SK-N-SH (cell line): ENCODE results near the gene CENPV. TPM values are rescaled to one million over a fixed set of nuclear protein-coding genes. Genes with fewer than 3 reads are reported as not detected.

Experiments used
- CTCF ChIA-PET: fragments of 300-600, 350-600 bp; formaldehyde crosslinking; extraction: SDS; loops from one replicate; lab custom pipeline; 2021; lab: Yijun Ruan, JAX
- POLR2A ChIA-PET: fragments of 350-600 bp; sonication (Branson Sonifier 250); formaldehyde crosslinking; extraction: SDS; loops from one replicate; lab custom pipeline; 2020; ENCODE audit warnings: antibody characterized with exemption, inconsistent platforms; lab: Yijun Ruan, JAX
- DNase-seq: peaks from one replicate; pipeline ENCODE4 v3.0.0; 2012
- H2AFZ ChIP-seq: fragments of 200-600 bp; sonication (generic); 2 replicates; pipeline ENCODE4 v1.8.1; 2016; ENCODE audit warnings: antibody characterized with exemption, mild to moderate bottlenecking, low read depth
- H3F3A ChIP-seq: fragments of 200-600 bp; sonication (generic); replicated peaks from 2 replicates; pipeline ENCODE3; 2016; ENCODE audit warnings: antibody characterized with exemption, mild to moderate bottlenecking; ENCODE audit not compliant: insufficient read depth
- H3K27ac ChIP-seq, 2 experiments: fragments of 200-500 bp in 1 of 2; fragments of 200-600 bp in 1 of 2; sonication (Bioruptor generic) in 1 of 2; sonication (generic), shearing (Covaris generic) in 1 of 2; 2 replicates each; pipeline versions ENCODE4 v1.5.1 to v1.6.1; 2014 to 2016; ENCODE audit warnings: low read depth in 2 of 2, inconsistent platforms in 1 of 2, low read length in 1 of 2, mild to moderate bottlenecking in 1 of 2, mixed read lengths in 1 of 2
- H3K27me3 ChIP-seq: fragments of 200-600 bp; sonication (generic), shearing (Covaris generic); 2 replicates; pipeline ENCODE4 v1.6.1; 2016; ENCODE audit warnings: mixed run types; ENCODE audit not compliant: insufficient read depth
- H3K36me3 ChIP-seq, 2 experiments: fragments of 200-500 bp in 1 of 2; fragments of 200-600 bp in 1 of 2; sonication (Bioruptor generic) in 1 of 2; sonication (generic) in 1 of 2; replicated peaks in 1 of 2; 2 replicates each; pipeline versions ENCODE3 to v1.5.1; 2014 to 2016; ENCODE audit warnings: low read length in 1 of 2, mild to moderate bottlenecking in 1 of 2; ENCODE audit not compliant: insufficient read depth in 2 of 2, control insufficient read depth in 1 of 2
- H3K4me1 ChIP-seq, 2 experiments: fragments of 200-500 bp in 1 of 2; fragments of 200-600 bp in 1 of 2; sonication (Bioruptor generic) in 1 of 2; sonication (generic), shearing (Covaris generic) in 1 of 2; 2 replicates each; pipeline versions ENCODE4 v1.5.1 to v1.6.1; 2014 to 2016; ENCODE audit warnings: low read depth in 1 of 2, low read length in 1 of 2, mixed run types in 1 of 2; ENCODE audit not compliant: insufficient read depth in 2 of 2, control insufficient read depth in 1 of 2
- H3K4me2 ChIP-seq: fragments of 200-600 bp; sonication (generic), shearing (Covaris generic); 2 replicates; pipeline ENCODE4 v1.6.1; 2017; ENCODE audit warnings: mixed run types
- H3K4me3 ChIP-seq, 2 experiments: fragments of 200-500 bp in 1 of 2; fragments of 200-600 bp in 1 of 2; sonication (Bioruptor generic) in 1 of 2; sonication (generic), shearing (Covaris generic) in 1 of 2; 2 replicates each; pipeline versions ENCODE4 v1.5.1 to v1.8.1; 2014 to 2016; ENCODE audit warnings: low read depth in 2 of 2, inconsistent platforms in 1 of 2, low read length in 1 of 2, mild to moderate bottlenecking in 1 of 2, mixed read lengths in 1 of 2, moderate library complexity in 1 of 2
- H3K79me2 ChIP-seq: fragments of 200-600 bp; sonication (generic); 2 replicates; pipeline ENCODE4 v1.8.1; 2017; ENCODE audit warnings: mild to moderate bottlenecking; ENCODE audit not compliant: insufficient read depth
- H3K9ac ChIP-seq: fragments of 200-600 bp; sonication (generic); 2 replicates; pipeline ENCODE4 v1.6.1; 2017; ENCODE audit warnings: mixed run types
- H3K9me2 ChIP-seq: fragments of 200-600 bp; sonication (generic); 2 replicates; pipeline ENCODE4 v1.6.1; 2017; ENCODE audit warnings: mixed run types
- H3K9me3 ChIP-seq: fragments of 200-600 bp; sonication (generic); 2 replicates; pipeline ENCODE4 v1.6.1; 2017; ENCODE audit warnings: mixed run types, mild to moderate bottlenecking, moderate library complexity
- H4K20me1 ChIP-seq: fragments of 200-600 bp; sonication (generic); 2 replicates; pipeline ENCODE4 v1.6.1; 2017; ENCODE audit warnings: mild to moderate bottlenecking, mixed run types; ENCODE audit not compliant: insufficient read depth
- ELF1 ChIP-seq: IDR thresholded peaks from 2 replicates; pipeline ENCODE4 v1.4.0; 2012
- EP300 ChIP-seq, 2 experiments: IDR thresholded peaks; 2 replicates each; pipeline versions ENCODE4 v1.4.0 to v1.6.1; 2012; ENCODE audit warnings: borderline replicate concordance in 1 of 2, low read depth in 1 of 2, low read length in 1 of 2
- EZH2phosphoT487 ChIP-seq: fragments of 200-600 bp; sonication (generic); IDR thresholded peaks from 2 replicates; pipeline ENCODE4 v1.6.1; 2017; ENCODE audit warnings: low read depth, mixed run types, mild to moderate bottlenecking, antibody characterized with exemption, moderate library complexity, borderline replicate concordance
- FOSL2 ChIP-seq: IDR thresholded peaks from 2 replicates; pipeline ENCODE4 v1.4.0; 2012; ENCODE audit warnings: low read depth, mild to moderate bottlenecking, moderate library complexity, borderline replicate concordance
- FOXM1 ChIP-seq: IDR thresholded peaks from 2 replicates; pipeline ENCODE4 v1.4.0; 2012; ENCODE audit warnings: low read depth, mild to moderate bottlenecking
- GABPA ChIP-seq: IDR thresholded peaks from 2 replicates; pipeline ENCODE4 v1.4.0; 2012; ENCODE audit warnings: low read depth, mild to moderate bottlenecking
- GATA2 ChIP-seq: sonication (generic); formaldehyde crosslinking; IDR thresholded peaks from 2 replicates; pipeline ENCODE4 v1.5.0; 2020; ENCODE audit warnings: mild to moderate bottlenecking, missing genetic modification reagents
- JUND ChIP-seq: IDR thresholded peaks from 2 replicates; pipeline ENCODE4 v1.4.0; 2012
- MEF2A ChIP-seq: IDR thresholded peaks from 2 replicates; pipeline ENCODE4 v1.4.0; 2012; ENCODE audit warnings: low read depth, borderline replicate concordance
- MXI1 ChIP-seq: IDR thresholded peaks from 2 replicates; pipeline ENCODE4 v1.6.1; 2012; ENCODE audit warnings: mild to moderate bottlenecking, low read depth, low read length, improper control_type of control experiment
- NFIC ChIP-seq: IDR thresholded peaks from 2 replicates; pipeline ENCODE4 v1.4.0; 2012; ENCODE audit warnings: borderline replicate concordance
- NRF1 ChIP-seq: IDR thresholded peaks from 2 replicates; pipeline ENCODE4 v1.6.1; 2012; ENCODE audit warnings: low read depth, mild to moderate bottlenecking, low read length
- POLR2AphosphoS5 ChIP-seq: IDR thresholded peaks from 2 replicates; pipeline ENCODE4 v1.6.1; 2012; ENCODE audit warnings: low read depth, low read length
- RAD21 ChIP-seq: IDR thresholded peaks from 2 replicates; pipeline ENCODE4 v1.6.1; 2012; ENCODE audit warnings: mild to moderate bottlenecking, low read length
- RCOR1 ChIP-seq: fragments of 150-350 bp; IDR thresholded peaks from 2 replicates; pipeline ENCODE4 v1.6.1; 2017; ENCODE audit warnings: antibody characterized with exemption, low read length
- RFX5 ChIP-seq: IDR thresholded peaks from 2 replicates; pipeline ENCODE4 v1.6.1; 2012; ENCODE audit warnings: mild to moderate bottlenecking, improper control_type of control experiment, low read length
- RXRA ChIP-seq: IDR thresholded peaks from 2 replicates; pipeline ENCODE4 v1.4.0; 2012; ENCODE audit warnings: low read depth, mild to moderate bottlenecking, borderline replicate concordance
- SMC3 ChIP-seq: IDR thresholded peaks from 2 replicates; pipeline ENCODE4 v1.6.1; 2012; ENCODE audit warnings: low read depth, low read length, improper control_type of control experiment
- TCF12 ChIP-seq: IDR thresholded peaks from 2 replicates; pipeline ENCODE4 v1.4.0; 2012
- TEAD4 ChIP-seq: IDR thresholded peaks from 2 replicates; pipeline ENCODE4 v1.4.0; 2012; ENCODE audit warnings: mild to moderate bottlenecking, borderline replicate concordance; ENCODE audit not compliant: insufficient read depth
- YY1 ChIP-seq: IDR thresholded peaks from 2 replicates; pipeline ENCODE4 v1.4.0; 2012; ENCODE audit warnings: low read depth, mild to moderate bottlenecking
- WGBS: methylation state at CpG from one replicate; pipeline ENCODE4 v1.1.6; 2017; ENCODE audit warnings: low lambda C conversion rate; 5-methylcytosine and 5-hydroxymethylcytosine counted together
- polyA plus RNA-seq, 3 experiments: library from polyadenylated mRNA; depleted of rRNA; stranded (reverse); fragments of >200 nt; gene quantifications; 2 replicates each; pipeline ENCODE4 v1.2.3, GENCODE V29; 2012
- TF ChIP-seq, protein P1 (sequence below): IDR thresholded peaks from 2 replicates; pipeline ENCODE4 v1.4.0; 2012; ENCODE audit warnings: low read depth, borderline replicate concordance
- TF ChIP-seq, protein P2 (sequence below): IDR thresholded peaks from 2 replicates; pipeline ENCODE4 v1.4.0; 2012; ENCODE audit warnings: low read depth
- TF ChIP-seq, protein P3 (sequence below): fragments of 150-350 bp; IDR thresholded peaks from 2 replicates; pipeline ENCODE4 v1.6.1; 2016; ENCODE audit warnings: mild to moderate bottlenecking, low read depth, low read length
- TF ChIP-seq, protein P4 (sequence below): IDR thresholded peaks from 2 replicates; pipeline ENCODE4 v1.6.1; 2012; ENCODE audit warnings: mild to moderate bottlenecking, low read depth, low read length, moderate library complexity

The CENPV gene
- polyA plus RNA-seq, 1 of the 3 experiments (the other 2 are of a cell fraction) = 92.3 TPM

DNA sequence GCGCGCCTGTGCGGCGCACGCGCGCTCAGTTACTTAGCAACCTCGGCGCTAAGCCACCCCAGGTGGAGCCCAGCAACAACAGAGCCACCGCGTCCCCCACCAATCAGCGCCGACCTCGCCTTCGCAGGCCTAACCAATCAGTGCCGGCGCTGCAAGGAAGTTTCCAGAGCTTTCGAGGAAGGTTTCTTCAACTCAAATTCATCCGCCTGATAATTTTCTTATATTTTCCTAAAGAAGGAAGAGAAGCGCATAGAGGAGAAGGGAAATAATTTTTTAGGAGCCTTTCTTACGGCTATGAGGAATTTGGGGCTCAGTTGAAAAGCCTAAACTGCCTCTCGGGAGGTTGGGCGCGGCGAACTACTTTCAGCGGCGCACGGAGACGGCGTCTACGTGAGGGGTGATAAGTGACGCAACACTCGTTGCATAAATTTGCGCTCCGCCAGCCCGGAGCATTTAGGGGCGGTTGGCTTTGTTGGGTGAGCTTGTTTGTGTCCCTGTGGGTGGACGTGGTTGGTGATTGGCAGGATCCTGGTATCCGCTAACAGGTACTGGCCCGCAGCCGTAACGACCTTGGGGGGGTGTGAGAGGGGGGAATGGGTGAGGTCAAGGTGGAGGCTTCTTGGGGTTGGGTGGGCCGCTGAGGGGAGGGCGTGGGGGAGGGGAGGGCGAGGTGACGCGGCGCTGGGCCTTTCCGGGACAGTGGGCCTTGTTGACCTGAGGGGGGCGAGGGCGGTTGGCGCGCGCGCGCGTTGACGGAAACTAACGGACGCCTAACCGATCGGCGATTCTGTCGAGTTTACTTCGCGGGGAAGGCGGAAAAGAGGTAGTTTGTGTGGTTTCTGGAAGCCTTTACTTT, 27.6 kb upstream of the CENPV start, which contains the start of gene UBB:
Gene UBB, plus strand, starts transcription at position 452 of the 856 bp plus-strand sequence. CDS start 817 bp downstream, outside the sequence.
- DNase-seq = peak; percentile 95
- peak within 1 kb of the TSS; percentile 78 to 99 for H3K4me3 ChIP-seq
- no peaks in the 10 kb centered on the region for H3K27me3 ChIP-seq
- peaks cover 43% of the 10 kb centered on the region for H3F3A ChIP-seq
- peaks cover 31% of the 10 kb centered on the region for H3K79me2 ChIP-seq
- under 1% methylated on average over 49 of the region's 67 CpGs for WGBS
- peak within 1 kb of the TSS; percentile 94 to 97 for H3K27ac ChIP-seq
- peak within 1 kb of the TSS; percentile 90 for H3K4me2 ChIP-seq
- peaks cover 32% of the 10 kb centered on the region for H4K20me1 ChIP-seq
- H3K9me2 ChIP-seq = no peaks in the 10 kb centered on the region
- ChIA-PET CTCF (interaction anchor here (0.9 to 3.2 kb wide), 5 partner anchors 10 to 140 kb away, joined by 3 to 18 read pairs (median 4); partner anchors contain the start of gene CENPV), POLR2A (interaction anchor here (0.6 to 2.5 kb wide), 14 partner anchors 9 to 208 kb away, joined by 3 to 22 read pairs (median 5); partner anchors contain the start of genes CENPV and NCOR1)
- peaks cover 4 to 15% of the 10 kb centered on the region in 2 experiments; a peak in 2 of 4 replicates for H3K4me1 ChIP-seq
- peaks cover 10 to 28% of the 10 kb centered on the region in 2 experiments for H3K36me3 ChIP-seq
- no peaks in the 10 kb centered on the region for H3K9me3 ChIP-seq
- H2AFZ ChIP-seq = peak within 1 kb of the TSS; percentile 98
- peak within 1 kb of the TSS; percentile 94 for H3K9ac ChIP-seq
- TF ChIP-seq YY1 (peak; percentile 27; the same call in 1 of the 2 replicates), ELF1 (0 out of 2 replicates have a peak, but pooled peaks have one; percentile 49), RXRA (peak; percentile 7; the same call in 1 of the 2 replicates), NFIC (no peak), EZH2phosphoT487 (no peak), SMC3 (peak; percentile 1; the same call in 1 of the 2 replicates), RFX5 (peak; percentile 97), TCF12 (no peak; the same call in 1 of the 2 replicates), GABPA (peak; percentile 48; the same call in 1 of the 2 replicates), FOSL2 (peak; percentile 20; the same call in 1 of the 2 replicates), MEF2A (no peak; the same call in 1 of the 2 replicates), POLR2AphosphoS5 (peak; percentile 100), RCOR1 (peak; percentile 53; the same call in 1 of the 2 replicates), JUND (peak; percentile 38; the same call in 1 of the 2 replicates), FOXM1 (no peak; the same call in 1 of the 2 replicates), GATA2 (CRISPR knock-in tag) (no peak), MXI1 (no peak), RAD21 (no peak), TEAD4 (no peak), NRF1 (peak; percentile 76), EP300 (IDR thresholded peaks at IDR 0.05; ENCODE audit: borderline replicate concordance in 1 of 2, low read depth in 1 of 2, low read length in 1 of 2) (peak; percentile 33 to 85; a peak in 3 of 4 replicates)
- TF ChIP-seq, protein P1, sequence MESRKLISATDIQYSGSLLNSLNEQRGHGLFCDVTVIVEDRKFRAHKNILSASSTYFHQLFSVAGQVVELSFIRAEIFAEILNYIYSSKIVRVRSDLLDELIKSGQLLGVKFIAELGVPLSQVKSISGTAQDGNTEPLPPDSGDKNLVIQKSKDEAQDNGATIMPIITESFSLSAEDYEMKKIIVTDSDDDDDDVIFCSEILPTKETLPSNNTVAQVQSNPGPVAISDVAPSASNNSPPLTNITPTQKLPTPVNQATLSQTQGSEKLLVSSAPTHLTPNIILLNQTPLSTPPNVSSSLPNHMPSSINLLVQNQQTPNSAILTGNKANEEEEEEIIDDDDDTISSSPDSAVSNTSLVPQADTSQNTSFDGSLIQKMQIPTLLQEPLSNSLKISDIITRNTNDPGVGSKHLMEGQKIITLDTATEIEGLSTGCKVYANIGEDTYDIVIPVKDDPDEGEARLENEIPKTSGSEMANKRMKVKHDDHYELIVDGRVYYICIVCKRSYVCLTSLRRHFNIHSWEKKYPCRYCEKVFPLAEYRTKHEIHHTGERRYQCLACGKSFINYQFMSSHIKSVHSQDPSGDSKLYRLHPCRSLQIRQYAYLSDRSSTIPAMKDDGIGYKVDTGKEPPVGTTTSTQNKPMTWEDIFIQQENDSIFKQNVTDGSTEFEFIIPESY = no peak
- TF ChIP-seq, protein P2, sequence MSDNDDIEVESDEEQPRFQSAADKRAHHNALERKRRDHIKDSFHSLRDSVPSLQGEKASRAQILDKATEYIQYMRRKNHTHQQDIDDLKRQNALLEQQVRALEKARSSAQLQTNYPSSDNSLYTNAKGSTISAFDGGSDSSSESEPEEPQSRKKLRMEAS = peak; percentile 59; the same call in 1 of the 2 replicates
- TF ChIP-seq, protein P3, sequence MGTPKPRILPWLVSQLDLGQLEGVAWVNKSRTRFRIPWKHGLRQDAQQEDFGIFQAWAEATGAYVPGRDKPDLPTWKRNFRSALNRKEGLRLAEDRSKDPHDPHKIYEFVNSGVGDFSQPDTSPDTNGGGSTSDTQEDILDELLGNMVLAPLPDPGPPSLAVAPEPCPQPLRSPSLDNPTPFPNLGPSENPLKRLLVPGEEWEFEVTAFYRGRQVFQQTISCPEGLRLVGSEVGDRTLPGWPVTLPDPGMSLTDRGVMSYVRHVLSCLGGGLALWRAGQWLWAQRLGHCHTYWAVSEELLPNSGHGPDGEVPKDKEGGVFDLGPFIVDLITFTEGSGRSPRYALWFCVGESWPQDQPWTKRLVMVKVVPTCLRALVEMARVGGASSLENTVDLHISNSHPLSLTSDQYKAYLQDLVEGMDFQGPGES = no peak; the same call in 1 of the 2 replicates
- TF ChIP-seq, protein P4, sequence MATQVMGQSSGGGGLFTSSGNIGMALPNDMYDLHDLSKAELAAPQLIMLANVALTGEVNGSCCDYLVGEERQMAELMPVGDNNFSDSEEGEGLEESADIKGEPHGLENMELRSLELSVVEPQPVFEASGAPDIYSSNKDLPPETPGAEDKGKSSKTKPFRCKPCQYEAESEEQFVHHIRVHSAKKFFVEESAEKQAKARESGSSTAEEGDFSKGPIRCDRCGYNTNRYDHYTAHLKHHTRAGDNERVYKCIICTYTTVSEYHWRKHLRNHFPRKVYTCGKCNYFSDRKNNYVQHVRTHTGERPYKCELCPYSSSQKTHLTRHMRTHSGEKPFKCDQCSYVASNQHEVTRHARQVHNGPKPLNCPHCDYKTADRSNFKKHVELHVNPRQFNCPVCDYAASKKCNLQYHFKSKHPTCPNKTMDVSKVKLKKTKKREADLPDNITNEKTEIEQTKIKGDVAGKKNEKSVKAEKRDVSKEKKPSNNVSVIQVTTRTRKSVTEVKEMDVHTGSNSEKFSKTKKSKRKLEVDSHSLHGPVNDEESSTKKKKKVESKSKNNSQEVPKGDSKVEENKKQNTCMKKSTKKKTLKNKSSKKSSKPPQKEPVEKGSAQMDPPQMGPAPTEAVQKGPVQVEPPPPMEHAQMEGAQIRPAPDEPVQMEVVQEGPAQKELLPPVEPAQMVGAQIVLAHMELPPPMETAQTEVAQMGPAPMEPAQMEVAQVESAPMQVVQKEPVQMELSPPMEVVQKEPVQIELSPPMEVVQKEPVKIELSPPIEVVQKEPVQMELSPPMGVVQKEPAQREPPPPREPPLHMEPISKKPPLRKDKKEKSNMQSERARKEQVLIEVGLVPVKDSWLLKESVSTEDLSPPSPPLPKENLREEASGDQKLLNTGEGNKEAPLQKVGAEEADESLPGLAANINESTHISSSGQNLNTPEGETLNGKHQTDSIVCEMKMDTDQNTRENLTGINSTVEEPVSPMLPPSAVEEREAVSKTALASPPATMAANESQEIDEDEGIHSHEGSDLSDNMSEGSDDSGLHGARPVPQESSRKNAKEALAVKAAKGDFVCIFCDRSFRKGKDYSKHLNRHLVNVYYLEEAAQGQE = peak; percentile 72
